Spinal cord (tissue), 10 donors: ENCODE measurements around the gene PP2D1. TPM values are rescaled to one million over a fixed set of nuclear protein-coding genes. Genes with fewer than 3 reads are reported as not detected.

Source experiments
- DNase-seq, 6 donors: peaks; one replicate each; pipeline versions ENCODE4 v3.0.0 to v3.0.0-alpha.2; 2013 to 2015; ENCODE audit warnings: low spot score in 6 of 6, low read depth in 4 of 6
- H3K27ac ChIP-seq: one replicate; pipeline ENCODE4 v1.5.1; 2013; ENCODE audit warnings: low read depth, low read length, control low read depth
- H3K27me3 ChIP-seq: one replicate; pipeline ENCODE4 v1.6.1; 2013; ENCODE audit warnings: low read length; ENCODE audit not compliant: control insufficient read depth, insufficient read depth
- H3K36me3 ChIP-seq: one replicate; pipeline ENCODE4 v1.6.1; 2013; ENCODE audit warnings: low read length; ENCODE audit not compliant: control insufficient read depth, insufficient read depth
- H3K4me1 ChIP-seq: one replicate; pipeline ENCODE4 v1.6.1; 2013; ENCODE audit warnings: low read length; ENCODE audit not compliant: control insufficient read depth, insufficient read depth
- H3K4me3 ChIP-seq: one replicate; pipeline ENCODE4 v1.5.1; 2013; ENCODE audit warnings: low read depth, low read length, control low read depth
- H3K9me3 ChIP-seq: one replicate; pipeline ENCODE4 v1.6.1; 2013; ENCODE audit warnings: low read length; ENCODE audit not compliant: control insufficient read depth, insufficient read depth
- WGBS: methylation state at CpG from one replicate; pipeline ENCODE4 v1.1.5; 2013; ENCODE audit warnings: missing lambda C conversion rate; ENCODE audit not compliant: insufficient coverage; 5-methylcytosine and 5-hydroxymethylcytosine counted together
- polyA plus RNA-seq, 2 donors: library from polyadenylated mRNA; unstranded; fragments of 120-200 nt; gene quantifications; one replicate each; pipeline ENCODE4 v1.2.1, GENCODE V29; 2013; ENCODE audit not compliant: insufficient read length in 2 of 2
- small RNA-seq: library from RNA; depleted of rRNA; stranded (forward); fragments of <200 nt; gene quantifications from one replicate; pipeline ENCODE3, GENCODE V24; 2014; ENCODE audit warnings: low replicate concordance
- total RNA-seq, 2 donors: library from RNA; depleted of rRNA in 1 of 2; stranded (reverse); fragments of 120-200 nt in 1 of 2; fragments of >200 nt in 1 of 2; gene quantifications; one replicate each; pipeline versions ENCODE4 v1.2.3 to v1.2.4, GENCODE V29; 2013 to 2014
- donor health status: healthy.

The PP2D1 gene
- total and polyA plus RNA-seq, 4 donors, result 0.44 to 1.1 TPM; not detected in 2

- 0% methylated on average over 1 of the region's 7 CpGs for WGBS
- no peaks in the 10 kb centered on the region for H3K4me1 ChIP-seq
- H3K4me3 ChIP-seq, result no peak overlapping the region
- DNase-seq, result no peak
- no peaks in the 10 kb centered on the region for H3K36me3 ChIP-seq
- H3K27ac ChIP-seq, result no peak overlapping the region
- no peaks in the 10 kb centered on the region for H3K27me3 ChIP-seq
- no peaks in the 10 kb centered on the region for H3K9me3 ChIP-seq
Observed at GRCh38 chr3:19937459-19938294, 74.4 kb downstream of the PP2D1 start.

Small RNA genes within 50 kb of the gene (small RNA-seq; reads per million reads assigned to genes)
- not detected for gene RNU4-85P
- not detected for gene RPL39P18

Other genes starting within 250 kb of the PP2D1 start
- 1 to 10 TPM; 3.4 to 7.2 TPM for gene EFHB, start 78.0 kb downstream of the PP2D1 start, total RNA-seq
- 1 to 10 TPM; 6.9 to 7.4 TPM for gene EFHB, start 78.0 kb downstream of the PP2D1 start, polyA plus RNA-seq
- gene RAB5A, start 65.2 kb downstream of the PP2D1 start, total RNA-seq, result 100 to 1,000 TPM in 1 of 2 donors, 10 to 100 TPM in 1; 65.0 to 108 TPM
- 100 to 1,000 TPM in 1 of 2 donors, 10 to 100 TPM in 1; 94.5 to 118 TPM for gene RAB5A, start 65.2 kb downstream of the PP2D1 start, polyA plus RNA-seq
- gene KAT2B, start 28.2 kb upstream of the PP2D1 start, total RNA-seq, result 10 to 100 TPM; 41.8 to 49.6 TPM
- gene KAT2B, start 28.2 kb upstream of the PP2D1 start, polyA plus RNA-seq, result 10 to 100 TPM; 47.0 to 68.5 TPM
- 1 to 10 TPM; 4.6 to 5.5 TPM for gene SGO1, start 173.9 kb upstream of the PP2D1 start, total RNA-seq
- 1 to 10 TPM; 4.0 to 4.9 TPM for gene SGO1, start 173.9 kb upstream of the PP2D1 start, polyA plus RNA-seq